HG03460 (cell line): ENCODE measurements around the gene EID2.

Experiments used
- ATAC-seq: cut with Tn5 transposase; IDR thresholded peaks from one replicate; pipeline ENCODE4 v1.9.1; 2021; ENCODE audit not compliant: unreplicated experiment

EID2 gene

DNA sequence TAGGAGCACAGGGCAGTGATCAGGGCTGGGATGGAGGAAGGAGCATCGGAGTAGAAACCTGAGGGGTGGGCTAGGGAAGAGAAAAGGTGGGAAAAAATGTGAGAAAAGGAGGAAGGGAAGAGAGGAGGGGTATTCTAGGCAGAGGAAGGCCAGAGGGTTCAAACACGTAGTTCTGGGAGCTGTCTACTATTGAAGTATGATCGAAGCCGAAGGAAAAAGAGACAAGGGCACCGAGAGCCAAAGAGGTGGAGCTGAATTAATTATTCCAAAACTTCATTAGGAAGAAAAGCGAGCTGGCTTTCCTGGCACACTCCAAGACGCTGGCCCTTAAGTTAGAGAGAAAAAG, 33.4 kb downstream of the EID2 start:
- no peak for ATAC-seq

DNA sequence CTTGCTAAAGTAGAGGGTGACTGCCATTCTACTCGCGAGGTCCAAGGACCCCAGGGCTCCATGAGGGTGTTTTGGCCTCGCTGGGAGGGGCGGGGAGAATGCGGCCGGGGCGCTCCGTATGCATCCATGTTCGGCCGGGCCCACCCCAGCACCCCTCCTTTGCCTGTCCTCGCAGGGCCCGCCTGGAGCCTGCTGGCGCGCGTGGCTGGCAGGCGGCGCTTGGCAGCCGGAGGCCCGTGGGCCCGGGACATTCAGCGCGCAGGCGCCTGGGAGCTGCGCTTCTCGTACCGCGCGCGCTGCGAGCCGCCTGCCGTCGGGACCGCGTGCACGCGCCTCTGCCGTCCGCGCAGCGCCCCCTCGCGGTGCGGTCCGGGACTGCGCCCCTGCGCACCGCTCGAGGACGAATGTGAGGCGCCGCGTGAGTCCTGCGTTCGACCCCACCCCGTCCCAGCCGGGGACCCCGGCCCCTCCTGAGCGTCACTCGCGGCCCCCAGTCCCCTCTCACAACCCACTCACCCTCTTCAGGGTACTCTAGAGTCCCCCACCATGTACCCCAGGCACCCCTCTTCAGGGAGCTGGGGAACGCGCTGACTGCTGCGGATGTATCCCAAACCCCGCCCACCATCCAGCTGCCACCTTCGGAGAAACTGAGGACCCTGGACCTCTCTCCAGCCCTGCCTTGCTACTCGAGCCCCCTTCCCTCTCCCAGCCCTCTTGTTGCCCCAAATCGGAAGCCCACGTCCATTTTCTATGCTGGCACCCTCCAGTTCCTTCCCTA, 37.1 kb downstream of the EID2 start:
- no peak for ATAC-seq

DNA sequence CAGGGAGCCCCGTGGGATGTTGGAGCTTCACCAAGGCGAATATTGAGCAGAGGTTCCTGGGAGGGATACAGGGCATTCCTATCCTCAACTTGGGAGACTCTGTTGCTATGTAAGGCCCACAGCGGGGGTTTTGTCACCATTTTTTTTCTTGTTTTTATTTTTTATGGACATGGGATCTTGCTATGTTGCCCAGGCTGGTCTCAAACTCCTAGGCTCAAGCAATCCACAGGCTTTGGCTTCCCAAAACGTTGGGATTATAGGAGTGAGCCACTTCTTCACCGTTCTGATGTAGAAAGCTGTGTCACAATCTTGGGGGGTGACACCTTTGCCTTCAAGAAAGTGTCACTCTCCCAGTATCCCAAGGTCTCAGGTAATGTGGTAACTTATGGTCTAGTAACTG, 38.6 kb downstream of the EID2 start:
- ATAC-seq = no peak

DNA sequence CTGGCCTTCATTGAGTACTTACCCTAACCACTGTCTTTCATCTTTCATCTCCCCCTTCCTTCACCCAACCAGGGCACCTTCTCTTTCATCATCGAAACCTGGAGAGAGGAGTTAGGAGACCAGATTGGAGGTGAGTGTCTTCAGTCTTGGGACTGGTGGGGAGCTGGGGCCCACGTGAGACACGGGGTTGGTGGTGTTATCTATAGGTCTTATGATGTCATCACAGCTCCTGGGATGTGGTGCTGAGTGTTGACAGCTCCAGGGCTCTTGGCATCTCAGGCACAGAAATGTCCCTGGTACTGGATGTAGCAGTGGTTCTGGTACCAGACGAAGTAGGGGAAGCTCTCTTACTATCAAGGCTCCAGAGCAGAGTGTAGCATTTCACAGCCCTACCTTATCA, 39.4 kb downstream of the EID2 start:
- no peak for ATAC-seq

DNA sequence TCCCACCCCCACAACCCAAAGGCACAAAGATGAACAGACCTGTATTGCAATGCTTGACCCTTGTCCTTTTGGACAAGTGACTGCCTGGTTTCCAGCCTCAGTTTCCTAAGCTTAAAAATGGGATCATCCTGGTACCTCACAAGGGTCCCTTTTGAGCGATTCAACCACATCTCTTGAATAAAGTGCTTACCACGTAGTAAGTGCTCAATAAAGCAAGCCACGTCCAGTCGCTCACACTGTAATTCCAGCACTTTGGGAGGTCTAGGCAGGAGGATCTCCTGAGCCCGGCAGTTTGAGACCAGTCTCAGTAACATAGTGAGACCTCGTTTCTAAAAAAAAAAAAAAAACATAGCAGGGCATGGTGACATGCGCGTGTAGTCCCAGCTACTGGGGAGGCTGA, 40.0 kb downstream of the EID2 start:
- ATAC-seq = no peak

DNA sequence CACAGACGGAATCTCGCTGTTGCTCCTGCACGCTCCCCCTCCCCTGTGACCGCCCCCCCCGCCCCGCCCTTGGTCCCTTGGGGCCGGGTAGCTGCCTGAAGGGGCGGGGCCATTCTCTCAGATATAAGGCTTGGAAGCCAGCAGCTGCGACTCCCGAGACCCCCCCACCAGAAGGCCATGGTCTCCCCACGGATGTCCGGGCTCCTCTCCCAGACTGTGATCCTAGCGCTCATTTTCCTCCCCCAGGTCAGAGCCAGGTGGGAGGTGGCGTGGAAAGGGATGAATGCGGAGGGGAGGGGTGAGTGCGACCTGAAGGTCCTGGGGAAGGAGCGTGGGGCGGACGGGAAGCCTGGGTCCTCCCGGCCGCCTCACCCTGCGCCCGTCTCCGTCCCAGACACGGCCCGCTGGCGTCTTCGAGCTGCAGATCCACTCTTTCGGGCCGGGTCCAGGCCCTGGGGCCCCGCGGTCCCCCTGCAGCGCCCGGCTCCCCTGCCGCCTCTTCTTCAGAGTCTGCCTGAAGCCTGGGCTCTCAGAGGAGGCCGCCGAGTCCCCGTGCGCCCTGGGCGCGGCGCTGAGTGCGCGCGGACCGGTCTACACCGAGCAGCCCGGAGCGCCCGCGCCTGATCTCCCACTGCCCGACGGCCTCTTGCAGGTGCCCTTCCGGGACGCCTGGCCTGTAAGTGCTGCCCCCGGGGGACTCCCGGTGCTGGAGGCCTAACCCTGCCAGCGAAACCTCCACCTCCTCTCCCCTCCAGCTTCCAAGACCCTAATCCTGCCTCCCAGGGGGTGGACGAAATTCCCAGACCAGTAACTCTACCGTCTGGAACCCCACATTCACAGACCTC, 40.9 kb downstream of the EID2 start, which contains the start of gene DLL3:
Gene DLL3 (plus strand): TSS at position 150 of the 845 bp plus-strand sequence. CDS start 28 bp downstream, at position 178.
- no peak for ATAC-seq

DNA sequence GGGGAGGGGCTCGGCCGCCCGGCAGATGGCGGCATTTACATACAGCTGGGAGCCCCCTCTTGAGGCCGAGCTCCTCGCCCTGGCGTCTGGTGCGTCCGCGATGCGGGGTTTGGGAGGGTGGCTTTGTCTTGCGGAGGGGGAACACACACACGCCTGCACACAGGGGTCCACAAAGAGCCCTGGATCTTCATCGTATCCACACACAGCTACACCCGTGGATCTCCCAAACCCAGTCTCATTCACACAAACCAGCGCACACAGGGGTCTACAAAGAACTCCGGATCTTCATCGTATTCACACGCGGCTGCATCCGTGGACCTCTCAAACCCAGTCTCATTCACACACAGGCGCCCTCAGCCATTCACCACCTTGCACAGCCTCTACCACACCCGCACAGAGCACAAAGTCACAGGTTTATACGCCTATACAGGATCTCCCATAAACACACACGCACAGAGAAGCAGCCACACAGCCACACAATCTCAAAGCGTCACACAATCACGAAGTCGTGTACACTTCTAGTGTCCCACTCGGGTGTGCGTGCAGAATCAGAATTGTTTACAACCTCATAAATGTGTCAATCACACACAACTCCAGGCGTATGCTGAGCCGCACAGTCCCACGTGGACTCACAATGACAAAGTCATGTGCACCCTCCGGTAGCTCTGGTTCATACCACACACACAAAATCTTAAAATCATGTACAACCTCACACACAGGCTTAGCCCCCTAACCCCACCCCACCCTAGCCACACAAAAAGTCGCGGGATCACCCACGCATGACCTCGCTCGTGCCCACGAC, 41.8 kb downstream of the EID2 start:
- ATAC-seq = no peak

DNA sequence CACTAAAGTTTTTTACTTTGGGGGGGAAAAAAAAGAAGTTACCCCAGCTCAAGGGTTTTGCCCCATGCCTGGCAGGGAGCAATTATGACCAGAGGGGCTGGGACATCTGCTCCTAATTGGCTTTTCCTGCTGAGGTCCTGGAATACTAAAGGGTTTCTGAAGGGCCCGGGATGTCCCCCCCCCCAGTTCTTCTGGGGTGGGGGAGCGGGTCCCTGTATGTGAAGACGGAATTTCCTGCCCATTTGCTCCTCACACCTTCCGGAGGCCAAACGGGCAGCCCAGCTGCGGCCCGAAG, 42.3 kb downstream of the EID2 start:
- ATAC-seq = no peak

DNA sequence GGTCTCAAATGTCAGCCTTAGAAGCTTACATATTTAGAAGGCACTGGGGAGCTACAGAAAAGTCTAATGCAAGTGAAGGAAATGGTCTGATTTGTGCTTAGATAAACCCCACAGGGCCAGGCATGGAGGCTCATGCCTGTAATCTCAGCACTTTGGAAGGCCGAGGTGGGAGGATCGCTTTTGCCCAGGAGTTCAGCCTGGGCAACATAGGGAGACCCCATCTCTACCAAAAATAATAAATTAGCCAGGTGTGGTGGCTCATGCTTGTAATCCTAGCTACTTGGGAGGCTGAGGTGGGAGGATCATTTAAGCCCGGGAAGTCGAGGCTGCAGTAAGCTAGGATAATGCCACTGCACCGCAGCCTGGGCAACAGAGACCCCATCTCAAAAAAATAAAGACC, 43.9 kb downstream of the EID2 start:
- ATAC-seq = no peak

DNA sequence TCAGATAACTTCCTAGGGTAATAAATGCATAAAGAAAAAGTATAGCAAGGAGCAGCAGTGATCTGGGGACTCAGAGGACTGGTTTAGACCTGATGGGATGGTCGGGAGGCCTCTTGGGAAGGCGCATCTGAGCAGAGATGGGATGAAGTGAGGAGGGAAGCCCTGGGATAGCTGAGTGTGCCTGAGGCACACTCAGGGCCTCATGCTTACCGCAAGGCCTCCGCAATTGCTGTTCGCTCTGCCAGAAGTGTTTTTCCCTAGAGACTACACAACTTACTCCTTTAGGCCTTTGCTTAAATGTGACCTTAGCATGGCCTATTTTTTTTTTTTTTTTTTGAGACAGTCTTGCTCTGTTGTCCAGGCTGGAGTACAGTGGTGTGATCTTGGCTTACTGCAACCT, 45.3 kb downstream of the EID2 start:
- ATAC-seq = no peak

DNA sequence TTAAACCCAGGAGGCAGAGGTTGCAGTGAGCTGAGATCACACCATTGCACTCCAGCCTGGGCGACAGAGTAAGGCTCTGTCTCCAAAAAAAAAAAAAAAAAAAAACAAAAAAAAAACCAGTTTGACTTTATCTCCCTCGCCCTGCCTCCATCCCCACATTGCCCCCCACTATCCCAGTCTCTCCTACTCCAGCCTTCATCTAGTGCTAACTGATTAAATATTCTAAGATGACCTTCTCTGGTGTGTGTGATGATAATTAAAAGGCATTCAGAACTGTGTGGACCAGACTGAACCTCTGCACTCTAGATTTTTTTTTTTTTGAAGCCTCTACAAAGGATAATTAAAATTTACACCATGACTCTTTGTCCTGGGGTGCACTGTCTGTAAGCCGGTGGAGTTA, 47.2 kb downstream of the EID2 start:
- ATAC-seq = no peak

DNA sequence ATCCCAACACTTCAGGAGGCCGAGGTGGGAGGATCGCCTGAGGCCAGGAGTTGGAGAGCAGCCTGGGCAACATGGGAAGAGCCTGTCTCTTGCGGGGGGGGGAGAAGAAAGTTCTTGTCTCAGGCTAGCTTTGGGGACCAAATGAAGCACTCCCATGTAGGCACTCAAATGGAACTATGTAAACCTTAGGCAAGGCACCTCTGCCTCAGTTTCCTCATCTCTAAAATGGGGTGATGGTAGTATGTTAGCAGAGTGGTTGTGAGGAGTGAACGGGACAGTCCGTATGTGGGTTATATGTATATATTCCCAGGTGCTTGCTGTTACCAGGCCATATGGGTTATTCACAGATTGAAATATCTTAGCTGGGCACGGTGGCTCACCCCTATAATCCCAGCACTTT, 47.7 kb downstream of the EID2 start:
- ATAC-seq = no peak

DNA sequence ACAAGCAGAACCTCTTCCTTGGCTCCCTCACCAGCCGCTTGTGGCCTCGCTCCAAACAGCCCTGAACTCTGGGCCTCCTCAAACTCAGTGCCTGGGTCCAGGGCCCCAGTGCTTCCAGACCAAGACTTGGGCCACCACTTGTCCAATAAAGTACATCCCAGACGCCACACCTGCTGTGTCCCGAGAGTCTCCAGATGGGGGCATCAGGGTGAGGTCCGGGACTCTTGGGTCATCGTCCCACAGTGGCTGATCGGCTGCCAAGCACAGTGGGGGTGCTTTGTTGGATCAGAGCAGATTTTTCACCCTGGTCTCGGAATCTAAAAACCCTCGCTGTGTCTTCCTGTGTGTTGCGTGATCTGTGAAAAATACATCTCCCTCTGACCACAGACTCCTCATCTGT, 50.2 kb downstream of the EID2 start:
- no peak for ATAC-seq
